Tibial nerve (tissue), 4 donors: ENCODE results near the gene NRXN3.

Source experiments
- CTCF ChIP-seq, 5 experiments: fragments of 200-600 bp in 3 of 5; fragments of 450-650 bp in 2 of 5; sonication (generic) in 3 of 5; IDR thresholded peaks; one replicate each; pipeline ENCODE4 v1.5.1; 2016 to 2019; ENCODE audit warnings: antibody characterized with exemption in 5 of 5, mild to moderate bottlenecking in 3 of 5, moderate library complexity in 2 of 5
- EP300 ChIP-seq, 2 donors: sonication (generic); formaldehyde crosslinking; IDR thresholded peaks; one replicate each; pipeline ENCODE4 v1.6.1; 2017; ENCODE audit warnings: antibody characterized with exemption in 2 of 2, mild to moderate bottlenecking in 1 of 2
- POLR2A ChIP-seq, 2 donors: fragments of 450-650 bp; IDR thresholded peaks; one replicate each; pipeline ENCODE4 v1.6.1; 2017; ENCODE audit warnings: antibody characterized with exemption in 2 of 2, mild to moderate bottlenecking in 2 of 2, moderate library complexity in 2 of 2

GRCh38 chr14:79318371-79318770 lies 1148.2 kb downstream of the NRXN3 start:
- no peak for TF ChIP-seq CTCF (IDR thresholded peaks at IDR 0.05)
- TF ChIP-seq EP300 (IDR thresholded peaks at IDR 0.05), result no peak
- TF ChIP-seq POLR2A (IDR thresholded peaks at IDR 0.05), result no peak
